Suprapubic skin (tissue), 4 donors: ENCODE data around the gene TAS2R30.

Experiments
- POLR2A ChIP-seq, 2 donors: fragments of 450-650 bp; IDR thresholded peaks; one replicate each; pipeline ENCODE4 v1.6.1; 2017; ENCODE audit warnings: antibody characterized with exemption in 2 of 2, mild to moderate bottlenecking in 2 of 2, moderate library complexity in 2 of 2
- POLR2AphosphoS5 ChIP-seq, 3 donors: sonication (generic); formaldehyde crosslinking; IDR thresholded peaks; one replicate each; pipeline ENCODE4 v1.6.1; 2017; ENCODE audit warnings: antibody characterized with exemption in 3 of 3
- TF ChIP-seq, protein P1 (sequence below), 2 donors: fragments of 200-600 bp in 1 of 2; fragments of 450-650 bp in 1 of 2; sonication (generic) in 1 of 2; IDR thresholded peaks; one replicate each; pipeline ENCODE4 v1.5.1; 2016 to 2019; ENCODE audit warnings: antibody characterized with exemption in 2 of 2, mild to moderate bottlenecking in 1 of 2, moderate library complexity in 1 of 2

- TF ChIP-seq, protein P1, sequence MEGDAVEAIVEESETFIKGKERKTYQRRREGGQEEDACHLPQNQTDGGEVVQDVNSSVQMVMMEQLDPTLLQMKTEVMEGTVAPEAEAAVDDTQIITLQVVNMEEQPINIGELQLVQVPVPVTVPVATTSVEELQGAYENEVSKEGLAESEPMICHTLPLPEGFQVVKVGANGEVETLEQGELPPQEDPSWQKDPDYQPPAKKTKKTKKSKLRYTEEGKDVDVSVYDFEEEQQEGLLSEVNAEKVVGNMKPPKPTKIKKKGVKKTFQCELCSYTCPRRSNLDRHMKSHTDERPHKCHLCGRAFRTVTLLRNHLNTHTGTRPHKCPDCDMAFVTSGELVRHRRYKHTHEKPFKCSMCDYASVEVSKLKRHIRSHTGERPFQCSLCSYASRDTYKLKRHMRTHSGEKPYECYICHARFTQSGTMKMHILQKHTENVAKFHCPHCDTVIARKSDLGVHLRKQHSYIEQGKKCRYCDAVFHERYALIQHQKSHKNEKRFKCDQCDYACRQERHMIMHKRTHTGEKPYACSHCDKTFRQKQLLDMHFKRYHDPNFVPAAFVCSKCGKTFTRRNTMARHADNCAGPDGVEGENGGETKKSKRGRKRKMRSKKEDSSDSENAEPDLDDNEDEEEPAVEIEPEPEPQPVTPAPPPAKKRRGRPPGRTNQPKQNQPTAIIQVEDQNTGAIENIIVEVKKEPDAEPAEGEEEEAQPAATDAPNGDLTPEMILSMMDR (IDR thresholded peaks at IDR 0.05), result no peak
- TF ChIP-seq POLR2AphosphoS5 (IDR thresholded peaks at IDR 0.05) (no peak), POLR2A (IDR thresholded peaks at IDR 0.05) (no peak)
These were observed 24.5 kb upstream of the TAS2R30 start for GRCh38 chr12:11158885-11159444.
